Endothelial cell of umbilical vein (primary cell): ENCODE results near the gene RAB20. TPM values are rescaled to one million over a fixed set of nuclear protein-coding genes. Genes with fewer than 3 reads are reported as not detected.

Source experiments
- BruUV-seq: library from RNA; stranded (reverse); fragments of 400-500 nt; replicated peaks from 2 replicates; lab custom pipeline; 2021; lab: Mats Ljungman, UMichigan
- CTCF ChIA-PET: fragments of 300-600, 350-600 bp; sonication (Branson Sonifier 250); formaldehyde crosslinking; loops from one replicate; lab custom pipeline; 2021; ENCODE audit warnings: antibody characterized with exemption, inconsistent platforms; lab: Charles Lee
- POLR2A ChIA-PET: fragments of 300-600, 350-600 bp; sonication (Branson Sonifier 250); formaldehyde crosslinking; loops from one replicate; lab custom pipeline; 2021; ENCODE audit warnings: antibody characterized with exemption, inconsistent platforms; lab: Charles Lee
- DNase-seq: peaks from one replicate; pipeline ENCODE4 v3.0.0-alpha.2; 2011; ENCODE audit warnings: low read depth, low spot score
- FAIRE-seq: peaks from 2 replicates; lab custom pipeline; 2011; peaks lifted over from hg19 to GRCh38; lab: Jason Lieb, UNC
- H2AFZ ChIP-seq: 2 replicates; pipeline ENCODE4 v1.6.0; 2012; ENCODE audit warnings: low read depth, low read length, control low read depth, inconsistent platforms
- H3K27ac ChIP-seq: 2 replicates; pipeline ENCODE4 v1.5.1; 2011; ENCODE audit warnings: low read depth, mild to moderate bottlenecking, control low read depth, low read length, moderate library complexity; ENCODE audit not compliant: insufficient read depth
- H3K27me3 ChIP-seq, 2 experiments: 2 replicates each; pipeline versions ENCODE4 v1.6.0 to v1.6.1; 2011; ENCODE audit warnings: low read length in 2 of 2, mixed read lengths in 1 of 2; ENCODE audit not compliant: control insufficient read depth in 2 of 2, insufficient read depth in 2 of 2
- H3K36me3 ChIP-seq, 2 experiments: 2 replicates in 1 of 2; 3 replicates in 1 of 2; pipeline ENCODE4 v1.5.1; 2011; ENCODE audit warnings: low read length in 2 of 2, mild to moderate bottlenecking in 1 of 2, moderate library complexity in 1 of 2; ENCODE audit not compliant: control insufficient read depth in 2 of 2, insufficient read depth in 2 of 2; ENCODE audit errors: extremely low read depth in 1 of 2
- H3K4me1 ChIP-seq: 3 replicates; pipeline ENCODE4 v1.5.1; 2011; ENCODE audit warnings: mild to moderate bottlenecking, low read length; ENCODE audit not compliant: control insufficient read depth, insufficient read depth; ENCODE audit errors: extremely low read depth
- H3K4me2 ChIP-seq: 2 replicates; pipeline ENCODE4 v1.6.1; 2011; ENCODE audit warnings: low read length, control low read depth, mixed read lengths; ENCODE audit not compliant: insufficient read depth
- H3K4me3 ChIP-seq, 3 experiments: fragments of 200-600 bp in 1 of 3; sonication (generic), shearing (Covaris generic) in 1 of 3; replicated peaks in 1 of 3; 2 replicates each; pipeline ENCODE4 v1.5.1; 2011 to 2016; ENCODE audit warnings: control low read depth in 3 of 3, low read length in 3 of 3, mild to moderate bottlenecking in 2 of 3, inconsistent platforms in 1 of 3, low read depth in 1 of 3, moderate library complexity in 1 of 3; ENCODE audit not compliant: insufficient read depth in 1 of 3
- H3K79me2 ChIP-seq: 2 replicates; pipeline ENCODE4 v1.6.0; 2012; ENCODE audit warnings: low read length, inconsistent platforms; ENCODE audit not compliant: control insufficient read depth, insufficient read depth
- H3K9ac ChIP-seq: replicated peaks from 2 replicates; pipeline ENCODE3; 2011; ENCODE audit warnings: low read length, control low read depth; ENCODE audit not compliant: insufficient read depth; ENCODE audit errors: extremely low read depth
- H3K9me1 ChIP-seq: replicated peaks from 3 replicates; pipeline ENCODE4 v1.6.0; 2011; ENCODE audit warnings: mild to moderate bottlenecking, low read length; ENCODE audit not compliant: control insufficient read depth, insufficient read depth; ENCODE audit errors: extremely low read depth
- H3K9me3 ChIP-seq: replicated peaks from 2 replicates; pipeline ENCODE4 v1.5.1; 2012; ENCODE audit warnings: low read length, inconsistent platforms; ENCODE audit not compliant: control insufficient read depth, insufficient read depth
- H4K20me1 ChIP-seq: replicated peaks from 2 replicates; pipeline ENCODE3; 2011; ENCODE audit warnings: mild to moderate bottlenecking, low read length; ENCODE audit not compliant: control insufficient read depth, insufficient read depth; ENCODE audit errors: extremely low read depth
- GATA2 ChIP-seq: IDR thresholded peaks from 2 replicates; pipeline ENCODE4 v1.7.0; 2011; ENCODE audit warnings: low read depth, mild to moderate bottlenecking, moderate library complexity, mixed read lengths, low read length; ENCODE audit not compliant: insufficient read length, insufficient read depth
- MYC ChIP-seq: IDR thresholded peaks from one replicate; pipeline ENCODE4 v1.6.1; 2011; ENCODE audit warnings: mild to moderate bottlenecking, low read depth, low read length
- dilution Hi-C: fragments of 300-500 bp; cut with MboI; formaldehyde crosslinking; loops from one replicate; pipeline ENCODE4 v1.15.0; 2019; ENCODE audit warnings: low sequenced_read_pairs; ENCODE audit not compliant: extremely low pct_ligation_motif_present
- intact Hi-C: fragments of 100-400 bp; cut with micrococcal nuclease; formaldehyde crosslinking; loops from one replicate; pipeline ENCODE4 v1.10.0; 2022
- polyA plus RNA-seq, 4 experiments: library from polyadenylated mRNA; depleted of rRNA in 3 of 4; stranded (reverse) in 3 of 4; unstranded in 1 of 4; fragments of >200 nt; gene quantifications; 2 replicates each; pipeline versions ENCODE4 v1.2.1 to v1.2.3, GENCODE V29; 2011 to 2012; ENCODE audit warnings: missing spikeins in 1 of 4
- total RNA-seq: library from RNA; stranded (reverse); gene quantifications from 2 replicates; pipeline ENCODE4 v1.2.3, GENCODE V29; 2021

Gene RAB20
- total and polyA plus RNA-seq, 2 donors (not counting 3 experiments of a cell fraction or from before 2014, with no cell fraction given) = 1.3 to 1.7 TPM

GRCh38 chr13:110582421-110582954 lies 21.0 kb upstream of the RAB20 start:
- H3K4me3 ChIP-seq = no peak overlapping the region
- ChIA-PET CTCF (interaction anchor here (1.9 kb wide), 1 partner anchor 11 kb away, joined by 8 read pairs; no protein-coding TSS in a partner anchor), POLR2A (no interaction called here)
- no peaks in the 10 kb centered on the region for H3K9me3 ChIP-seq
- no peaks in the 10 kb centered on the region for H3K4me1 ChIP-seq
- H4K20me1 ChIP-seq = no peaks in the 10 kb centered on the region
- BruUV-seq = no TSS peak
- no peak for TF ChIP-seq GATA2
- H3K4me2 ChIP-seq = no peak overlapping the region
- H3K9ac ChIP-seq = no peak overlapping the region
- no peak for FAIRE-seq
- intact Hi-C loops = no loop called here
- no peaks in the 10 kb centered on the region for H3K36me3 ChIP-seq
- H3K27ac ChIP-seq = no peak overlapping the region
- H3K9me1 ChIP-seq = no peaks in the 10 kb centered on the region
- no peak for DNase-seq
- H3K27me3 ChIP-seq = peaks cover 3 to 4% of the 10 kb centered on the region in 2 experiments
- H2AFZ ChIP-seq = no peak overlapping the region
- dilution Hi-C loops = no loop called here
- no peaks in the 10 kb centered on the region for H3K79me2 ChIP-seq

GRCh38 chr13:110581506-110582185 lies 20.1 kb upstream of the RAB20 start:
- H3K79me2 ChIP-seq = no peaks in the 10 kb centered on the region
- BruUV-seq = no TSS peak
- no peaks in the 10 kb centered on the region for H3K4me1 ChIP-seq
- DNase-seq (no peak), FAIRE-seq (no peak)
- no peaks in the 10 kb centered on the region for H3K9me1 ChIP-seq
- no peaks in the 10 kb centered on the region for H3K9me3 ChIP-seq
- peaks cover 3 to 4% of the 10 kb centered on the region in 2 experiments for H3K27me3 ChIP-seq
- H3K27ac ChIP-seq = no peak overlapping the region
- H2AFZ ChIP-seq = no peak overlapping the region
- H3K9ac ChIP-seq = no peak overlapping the region
- dilution Hi-C loops = no loop called here
- H3K36me3 ChIP-seq = no peaks in the 10 kb centered on the region
- ChIA-PET CTCF (no interaction called here), POLR2A (no interaction called here)
- intact Hi-C loops = no loop called here
- no peak overlapping the region for H3K4me3 ChIP-seq
- H3K4me2 ChIP-seq = no peak overlapping the region
- no peaks in the 10 kb centered on the region for H4K20me1 ChIP-seq
- TF ChIP-seq MYC = no peak
